H1 (cell line): ENCODE measurements around the gene PRICKLE2. TPM values are rescaled to one million over a fixed set of nuclear protein-coding genes. Genes with fewer than 3 reads are reported as not detected.

Experiments used
- CTCF ChIA-PET: fragments of 300-600 bp; sonication (Branson Sonifier 250); formaldehyde crosslinking; loops from one replicate; lab custom pipeline; 2021; ENCODE audit not compliant: partially characterized antibody; lab: Charles Lee
- POLR2A ChIA-PET: fragments of 300-600 bp; sonication (Branson Sonifier 250); formaldehyde crosslinking; loops from one replicate; lab custom pipeline; 2021; ENCODE audit warnings: inconsistent platforms; ENCODE audit not compliant: partially characterized antibody; lab: Charles Lee
- DNase-seq, 2 experiments: peaks; one replicate each; pipeline versions ENCODE4 v3.0.0 to v3.0.0-alpha.2; 2010 to 2022; ENCODE audit warnings: low spot score in 2 of 2, low read depth in 1 of 2, mixed read lengths in 1 of 2
- FAIRE-seq: peaks from 2 replicates; lab custom pipeline; 2011; peaks lifted over from hg19 to GRCh38; lab: Jason Lieb, UNC
- H2AFZ ChIP-seq: 2 replicates; pipeline ENCODE4 v1.8.1; 2012; ENCODE audit warnings: low read length, inconsistent platforms
- H2AK5ac ChIP-seq: 2 replicates; pipeline ENCODE4 v1.6.1; 2013; ENCODE audit warnings: low read depth, low read length
- H2BK120ac ChIP-seq: replicated peaks from 2 replicates; pipeline ENCODE3; 2013; ENCODE audit warnings: low read depth, low read length, inconsistent platforms
- H2BK12ac ChIP-seq: 2 replicates; pipeline ENCODE4 v1.6.1; 2013; ENCODE audit warnings: low read depth, low read length
- H2BK15ac ChIP-seq: 2 replicates; pipeline ENCODE4 v1.6.1; 2013; ENCODE audit warnings: low read length
- H2BK20ac ChIP-seq: 2 replicates; pipeline ENCODE4 v1.6.1; 2013; ENCODE audit warnings: low read length
- H2BK5ac ChIP-seq: 2 replicates; pipeline ENCODE4 v1.6.1; 2013; ENCODE audit warnings: low read depth, low read length
- H3K14ac ChIP-seq: 2 replicates; pipeline ENCODE4 v1.6.1; 2013; ENCODE audit warnings: inconsistent platforms; ENCODE audit not compliant: insufficient read length
- H3K18ac ChIP-seq: 2 replicates; pipeline ENCODE4 v1.6.1; 2013; ENCODE audit warnings: low read length; ENCODE audit errors: extremely low read depth
- H3K23ac ChIP-seq: 2 replicates; pipeline ENCODE4 v1.6.1; 2013; ENCODE audit warnings: inconsistent platforms; ENCODE audit not compliant: insufficient read length
- H3K23me2 ChIP-seq: 2 replicates; pipeline ENCODE4 v1.6.1; 2013; ENCODE audit warnings: low read depth, low read length
- H3K27ac ChIP-seq: 2 replicates; pipeline ENCODE4 v1.6.1; 2011; ENCODE audit warnings: low read depth, low read length, inconsistent platforms
- H3K27me3 ChIP-seq, 4 experiments: replicated peaks in 1 of 4; 1 replicate in 1 of 4; 2 replicates in 3 of 4; pipeline versions ENCODE4 v1.6.1 to v1.8.1; 2011 to 2013; ENCODE audit warnings: low read length in 3 of 4, mild to moderate bottlenecking in 3 of 4, inconsistent platforms in 2 of 4, mixed read lengths in 2 of 4, moderate library complexity in 1 of 4; ENCODE audit not compliant: control insufficient read depth in 3 of 4, insufficient read depth in 3 of 4; ENCODE audit errors: extremely low read depth in 1 of 4
- H3K36me3 ChIP-seq, 4 experiments: 2 replicates each; pipeline versions ENCODE4 v1.6.1 to v1.8.1; 2011 to 2013; ENCODE audit warnings: mild to moderate bottlenecking in 4 of 4, low read length in 3 of 4, moderate library complexity in 2 of 4, control low read depth in 1 of 4, inconsistent platforms in 1 of 4; ENCODE audit not compliant: insufficient read depth in 4 of 4, control insufficient read depth in 2 of 4
- H3K4ac ChIP-seq: replicated peaks from 2 replicates; pipeline ENCODE3; 2013; ENCODE audit warnings: low read length, low read depth, mixed read lengths, inconsistent platforms; ENCODE audit not compliant: insufficient read length
- H3K4me1 ChIP-seq, 4 experiments: replicated peaks in 1 of 4; 1 replicate in 1 of 4; 2 replicates in 3 of 4; pipeline versions ENCODE4 v1.6.1 to v1.8.1; 2011 to 2013; ENCODE audit warnings: low read length in 3 of 4, inconsistent platforms in 2 of 4, mixed read lengths in 1 of 4; ENCODE audit not compliant: insufficient read depth in 4 of 4, control insufficient read depth in 3 of 4
- H3K4me2 ChIP-seq, 2 experiments: 2 replicates each; pipeline versions ENCODE4 v1.6.1 to v1.8.1; 2011 to 2013; ENCODE audit warnings: low read depth in 2 of 2, low read length in 2 of 2, control low read depth in 1 of 2, inconsistent platforms in 1 of 2, mild to moderate bottlenecking in 1 of 2; ENCODE audit not compliant: insufficient read depth in 1 of 2
- H3K4me3 ChIP-seq, 4 experiments: fragments of 200-600, 300-600 bp in 1 of 4; sonication (generic), shearing (Covaris generic), sonication (Bioruptor Twin) in 1 of 4; 2 replicates each; pipeline versions ENCODE4 v1.5.1 to v1.8.1; 2011 to 2016; ENCODE audit warnings: low read length in 4 of 4, low read depth in 3 of 4, control low read depth in 2 of 4, inconsistent platforms in 2 of 4, mild to moderate bottlenecking in 2 of 4, mixed read lengths in 1 of 4, moderate library complexity in 1 of 4; ENCODE audit not compliant: insufficient read depth in 2 of 4; ENCODE audit errors: extremely low read depth in 1 of 4
- H3K56ac ChIP-seq: replicated peaks from 2 replicates; pipeline ENCODE3; 2013; ENCODE audit warnings: low read depth, mild to moderate bottlenecking, mixed read lengths, low read length, inconsistent platforms; ENCODE audit not compliant: insufficient read length
- H3K79me1 ChIP-seq: 2 replicates; pipeline ENCODE4 v1.6.1; 2013; ENCODE audit warnings: low read depth, low read length, control low read depth
- H3K79me2 ChIP-seq, 2 experiments: 2 replicates each; pipeline versions ENCODE4 v1.6.1 to v1.8.1; 2012 to 2013; ENCODE audit warnings: low read length in 2 of 2, mild to moderate bottlenecking in 2 of 2, inconsistent platforms in 1 of 2; ENCODE audit not compliant: insufficient read depth in 2 of 2, control insufficient read depth in 1 of 2
- H3K9ac ChIP-seq, 4 experiments: replicated peaks in 1 of 4; 1 replicate in 1 of 4; 2 replicates in 3 of 4; pipeline versions ENCODE4 v1.6.1 to v1.8.1; 2011 to 2013; ENCODE audit warnings: low read depth in 3 of 4, low read length in 3 of 4, control low read depth in 2 of 4, mild to moderate bottlenecking in 2 of 4, moderate library complexity in 2 of 4, inconsistent platforms in 1 of 4; ENCODE audit errors: extremely low read depth in 1 of 4
- H3K9me3 ChIP-seq, 2 experiments: 2 replicates each; pipeline versions ENCODE4 v1.6.1 to v1.8.1; 2012 to 2013; ENCODE audit warnings: mild to moderate bottlenecking in 2 of 2, moderate library complexity in 2 of 2, control low read depth in 1 of 2, inconsistent platforms in 1 of 2, low read depth in 1 of 2, low read length in 1 of 2, mixed read lengths in 1 of 2; ENCODE audit not compliant: insufficient read depth in 2 of 2
- H4K20me1 ChIP-seq, 2 experiments: replicated peaks in 1 of 2; 2 replicates each; pipeline versions ENCODE3 to v1.8.1; 2011 to 2013; ENCODE audit warnings: inconsistent platforms in 2 of 2, low read length in 2 of 2, mild to moderate bottlenecking in 1 of 2; ENCODE audit not compliant: insufficient read depth in 2 of 2, control insufficient read depth in 1 of 2
- H4K5ac ChIP-seq: 2 replicates; pipeline ENCODE4 v1.6.1; 2013; ENCODE audit warnings: low read length, low read depth, mixed read lengths, inconsistent platforms; ENCODE audit not compliant: insufficient read length
- H4K8ac ChIP-seq: 2 replicates; pipeline ENCODE4 v1.8.0; 2013; ENCODE audit warnings: mild to moderate bottlenecking, moderate library complexity, low read length, inconsistent platforms; ENCODE audit not compliant: insufficient read depth; ENCODE audit errors: extremely low read depth
- H4K91ac ChIP-seq: replicated peaks from 2 replicates; pipeline ENCODE3; 2013; ENCODE audit warnings: low read length, mixed read lengths, inconsistent platforms; ENCODE audit not compliant: insufficient read length
- CBX8 ChIP-seq: fragments of 300-800, 300-1000 bp; sonication (generic); IDR thresholded peaks from 2 replicates; pipeline ENCODE4 v1.7.1; 2016; ENCODE audit warnings: low read depth, low read length, borderline replicate concordance
- NRF1 ChIP-seq: IDR thresholded peaks from 2 replicates; pipeline ENCODE4 v1.6.1; 2011; ENCODE audit warnings: mild to moderate bottlenecking, low read depth, low read length, improper control_type of control experiment
- RAD21 ChIP-seq, 2 experiments: IDR thresholded peaks in 1 of 2; conservative IDR thresholded peaks in 1 of 2; 2 replicates each; pipeline ENCODE4 v1.6.1; 2011; ENCODE audit warnings: low read depth in 2 of 2, low read length in 2 of 2, improper control_type of control experiment in 1 of 2, inconsistent platforms in 1 of 2, mild to moderate bottlenecking in 1 of 2, moderate library complexity in 1 of 2
- RNF2 ChIP-seq: fragments of 200-900, 300-1000 bp; sonication (generic); IDR thresholded peaks from 2 replicates; pipeline ENCODE4 v1.7.1; 2016; ENCODE audit warnings: borderline replicate concordance, low read depth, mild to moderate bottlenecking, antibody characterized with exemption, low read length; ENCODE audit not compliant: poor library complexity, severe bottlenecking; ENCODE audit errors: missing control alignments
- RXRA ChIP-seq: IDR thresholded peaks from 2 replicates; pipeline ENCODE4 v1.6.1; 2011; ENCODE audit warnings: low read depth, mild to moderate bottlenecking, low read length, moderate library complexity; ENCODE audit not compliant: insufficient read depth
- SUZ12 ChIP-seq: fragments of 200-600 bp; sonication (generic); IDR thresholded peaks from 2 replicates; pipeline ENCODE4 v1.6.1; 2012; ENCODE audit warnings: mild to moderate bottlenecking, inconsistent platforms, low read length, moderate library complexity, mixed read lengths
- WGBS, 2 experiments: shearing (Covaris generic) in 1 of 2; methylation state at CpG; one replicate each; pipeline versions ENCODE4 v1.1.6 to v1.1.7; 2013 to 2015; ENCODE audit warnings: low lambda C conversion rate in 2 of 2, mixed read lengths in 2 of 2, inconsistent platforms in 1 of 2, low coverage in 1 of 2, missing lambda C conversion rate in 1 of 2; ENCODE audit not compliant: insufficient replicate concordance in 2 of 2, insufficient coverage in 1 of 2, insufficient read length in 1 of 2; ENCODE audit errors: extremely low coverage in 1 of 2, missing lambda C conversion rate in 1 of 2; 5-methylcytosine and 5-hydroxymethylcytosine counted together
- polyA plus RNA-seq, 7 experiments: library from polyadenylated mRNA; depleted of rRNA in 3 of 7; stranded (reverse) in 5 of 7; unstranded in 2 of 7; fragments of >200 nt in 5 of 7; fragments of 200-250 nt in 2 of 7; gene quantifications; 1 replicate in 5 of 7; 2 replicates in 1 of 7; 4 replicates in 1 of 7; pipeline versions ENCODE4 v1.2.1 to v1.2.3, GENCODE V29; 2011 to 2013; ENCODE audit warnings: missing spikeins in 2 of 7, mixed read lengths in 2 of 7
- total RNA-seq: library from RNA; stranded (reverse); fragmentation: NEBNext Ultra II Directional; extraction: Animal tissue kit (Norgen Biotek cat#: 25700); gene quantifications from 2 replicates; pipeline ENCODE4 v1.2.1, GENCODE V29; 2021
- TF ChIP-seq, protein P1 (sequence below), 3 experiments: IDR thresholded peaks; 1 replicate in 2 of 3; 2 replicates in 1 of 3; pipeline versions ENCODE4 v1.5.1 to v1.6.1; 2011; ENCODE audit warnings: low read length in 3 of 3, mild to moderate bottlenecking in 3 of 3, inconsistent platforms in 2 of 3, low read depth in 1 of 3, moderate library complexity in 1 of 3; ENCODE audit not compliant: insufficient read depth in 1 of 3; ENCODE audit errors: control extremely low read depth in 1 of 3

PRICKLE2 gene
- total and polyA plus RNA-seq, 2 of the 8 experiments (the other 6 are each of a cell fraction or from before 2014, with no cell fraction given), result 2.9 to 8.0 TPM

GRCh38 chr3:64111872-64112271 lies 113.4 kb downstream of the PRICKLE2 start:
- H3K56ac ChIP-seq, result no peak overlapping the region
- H3K27me3 ChIP-seq, result no peaks in the 10 kb centered on the region
- H4K5ac ChIP-seq, result no peak overlapping the region
- no peak overlapping the region for H2BK12ac ChIP-seq
- DNase-seq, result no peak
- no peak overlapping the region for H3K4ac ChIP-seq
- H3K79me2 ChIP-seq, result no peaks in the 10 kb centered on the region
- H4K8ac ChIP-seq, result no peak overlapping the region
- CTCF ChIA-PET, result interaction anchor here (0.8 to 1.6 kb wide), 10 partner anchors 14 to 373 kb away, joined by 3 to 5 read pairs (median 3); no protein-coding TSS in a partner anchor
- H3K18ac ChIP-seq, result no peak overlapping the region
- no peak overlapping the region for H3K14ac ChIP-seq
- H4K91ac ChIP-seq, result no peak overlapping the region
- H3K23me2 ChIP-seq, result no peaks in the 10 kb centered on the region; the same call in 1 of the 2 replicates
- H2BK20ac ChIP-seq, result no peak overlapping the region
- TF ChIP-seq, protein P1, sequence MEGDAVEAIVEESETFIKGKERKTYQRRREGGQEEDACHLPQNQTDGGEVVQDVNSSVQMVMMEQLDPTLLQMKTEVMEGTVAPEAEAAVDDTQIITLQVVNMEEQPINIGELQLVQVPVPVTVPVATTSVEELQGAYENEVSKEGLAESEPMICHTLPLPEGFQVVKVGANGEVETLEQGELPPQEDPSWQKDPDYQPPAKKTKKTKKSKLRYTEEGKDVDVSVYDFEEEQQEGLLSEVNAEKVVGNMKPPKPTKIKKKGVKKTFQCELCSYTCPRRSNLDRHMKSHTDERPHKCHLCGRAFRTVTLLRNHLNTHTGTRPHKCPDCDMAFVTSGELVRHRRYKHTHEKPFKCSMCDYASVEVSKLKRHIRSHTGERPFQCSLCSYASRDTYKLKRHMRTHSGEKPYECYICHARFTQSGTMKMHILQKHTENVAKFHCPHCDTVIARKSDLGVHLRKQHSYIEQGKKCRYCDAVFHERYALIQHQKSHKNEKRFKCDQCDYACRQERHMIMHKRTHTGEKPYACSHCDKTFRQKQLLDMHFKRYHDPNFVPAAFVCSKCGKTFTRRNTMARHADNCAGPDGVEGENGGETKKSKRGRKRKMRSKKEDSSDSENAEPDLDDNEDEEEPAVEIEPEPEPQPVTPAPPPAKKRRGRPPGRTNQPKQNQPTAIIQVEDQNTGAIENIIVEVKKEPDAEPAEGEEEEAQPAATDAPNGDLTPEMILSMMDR (IDR thresholded peaks at IDR 0.05; ENCODE audit: control extremely low read depth in 1 of 3, insufficient read depth in 1 of 3, low read depth in 1 of 3, low read length in 3 of 3), result peak in 2 of 3 experiments; percentile 20 to 27; a peak in 1 of 4 replicates
- TF ChIP-seq RAD21 (IDR thresholded peaks at IDR 0.05 in 1 of 2, conservative IDR thresholded peaks at IDR 0.05 in 1 of 2; ENCODE audit: low read depth in 2 of 2, low read length in 2 of 2), result peak; percentile 19 to 51; a peak in 2 of 4 replicates
- no peak for TF ChIP-seq NRF1
- no peak for TF ChIP-seq SUZ12
- no peak for TF ChIP-seq RXRA
- no peak for TF ChIP-seq RNF2
- TF ChIP-seq CBX8, result no peak
- no peak overlapping the region for H3K4me3 ChIP-seq
- H3K36me3 ChIP-seq, result no peaks in the 10 kb centered on the region
- WGBS, 2 experiments, result 42% methylated on average over 2 of the region's 2 CpGs; no CpG with 5 or more reads in 1 of the 2 experiments
- H3K4me2 ChIP-seq, result no peak overlapping the region
- H3K23ac ChIP-seq, result no peak overlapping the region
- POLR2A ChIA-PET, result interaction anchor here (1.6 kb wide), 1 partner anchor 10 kb away, joined by 3 read pairs; no protein-coding TSS in a partner anchor
- H2AK5ac ChIP-seq, result no peak overlapping the region
- no peak overlapping the region for H3K9ac ChIP-seq
- no peak overlapping the region for H2BK5ac ChIP-seq
- H2AFZ ChIP-seq, result no peak overlapping the region
- 0 out of 2 replicates have a peak overlapping the region, but pooled peaks have one; percentile 3 for H3K27ac ChIP-seq
- no peak overlapping the region for H2BK15ac ChIP-seq
- no peaks in the 10 kb centered on the region for H3K79me1 ChIP-seq
- FAIRE-seq, result no peak
- H4K20me1 ChIP-seq, result no peaks in the 10 kb centered on the region
- peaks cover 4 to 15% (median 11%) of the 10 kb centered on the region in 4 experiments; a peak in 4 of 7 replicates for H3K4me1 ChIP-seq
- H2BK120ac ChIP-seq, result no peak overlapping the region
- H3K9me3 ChIP-seq, result peaks cover 0 to 7% of the 10 kb centered on the region in 2 experiments; a peak in 1 of 4 replicates
